Choroid plexus epithelial cell (primary cell): ENCODE data around the gene EGFR.
A peak's percentile ranks its signal among the peaks of the same experiment; 100 is the strongest.

Source experiments
- DNase-seq: peaks from one replicate; pipeline ENCODE4 v3.0.0-alpha.2; 2010; ENCODE audit warnings: low read depth
- H3K4me3 ChIP-seq: 2 replicates; pipeline ENCODE4 v1.5.1; 2011; ENCODE audit warnings: low read depth, mild to moderate bottlenecking, control low read depth, low read length, moderate library complexity
- TF ChIP-seq, protein P1 (sequence below): conservative IDR thresholded peaks from 2 replicates; pipeline ENCODE4 v1.5.1; 2011; ENCODE audit warnings: low read depth, mild to moderate bottlenecking, control low read depth, inconsistent platforms, low read length, moderate library complexity

Gene EGFR

DNA sequence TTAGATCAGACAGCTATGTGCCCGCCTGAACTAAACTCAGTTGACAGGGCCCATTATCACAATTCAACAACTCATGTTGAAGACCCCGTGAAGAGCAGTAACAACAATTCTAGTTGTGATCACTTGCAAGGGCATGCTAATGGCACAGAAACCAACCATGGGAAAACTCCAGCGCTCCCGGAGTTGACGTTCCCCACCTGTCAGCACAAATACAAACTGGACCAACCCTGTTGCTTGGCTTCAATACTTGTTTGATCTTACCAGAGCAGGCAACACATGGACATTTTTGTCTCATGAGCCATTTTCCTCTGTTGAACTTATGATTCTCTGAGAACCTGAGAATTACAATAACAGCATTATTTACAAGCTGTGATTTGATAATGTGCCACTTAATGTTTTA, 227.4 kb downstream of the EGFR start:
- TF ChIP-seq, protein P1, sequence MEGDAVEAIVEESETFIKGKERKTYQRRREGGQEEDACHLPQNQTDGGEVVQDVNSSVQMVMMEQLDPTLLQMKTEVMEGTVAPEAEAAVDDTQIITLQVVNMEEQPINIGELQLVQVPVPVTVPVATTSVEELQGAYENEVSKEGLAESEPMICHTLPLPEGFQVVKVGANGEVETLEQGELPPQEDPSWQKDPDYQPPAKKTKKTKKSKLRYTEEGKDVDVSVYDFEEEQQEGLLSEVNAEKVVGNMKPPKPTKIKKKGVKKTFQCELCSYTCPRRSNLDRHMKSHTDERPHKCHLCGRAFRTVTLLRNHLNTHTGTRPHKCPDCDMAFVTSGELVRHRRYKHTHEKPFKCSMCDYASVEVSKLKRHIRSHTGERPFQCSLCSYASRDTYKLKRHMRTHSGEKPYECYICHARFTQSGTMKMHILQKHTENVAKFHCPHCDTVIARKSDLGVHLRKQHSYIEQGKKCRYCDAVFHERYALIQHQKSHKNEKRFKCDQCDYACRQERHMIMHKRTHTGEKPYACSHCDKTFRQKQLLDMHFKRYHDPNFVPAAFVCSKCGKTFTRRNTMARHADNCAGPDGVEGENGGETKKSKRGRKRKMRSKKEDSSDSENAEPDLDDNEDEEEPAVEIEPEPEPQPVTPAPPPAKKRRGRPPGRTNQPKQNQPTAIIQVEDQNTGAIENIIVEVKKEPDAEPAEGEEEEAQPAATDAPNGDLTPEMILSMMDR: no peak
- no peak overlapping the region for H3K4me3 ChIP-seq
- peak; percentile 65 for DNase-seq

GRCh38 chr7:55247428-55247827, 228.6 kb downstream of the EGFR start:
- H3K4me3 ChIP-seq: no peak overlapping the region
- peak; percentile 48 for DNase-seq
- TF ChIP-seq, protein P1: no peak

DNA sequence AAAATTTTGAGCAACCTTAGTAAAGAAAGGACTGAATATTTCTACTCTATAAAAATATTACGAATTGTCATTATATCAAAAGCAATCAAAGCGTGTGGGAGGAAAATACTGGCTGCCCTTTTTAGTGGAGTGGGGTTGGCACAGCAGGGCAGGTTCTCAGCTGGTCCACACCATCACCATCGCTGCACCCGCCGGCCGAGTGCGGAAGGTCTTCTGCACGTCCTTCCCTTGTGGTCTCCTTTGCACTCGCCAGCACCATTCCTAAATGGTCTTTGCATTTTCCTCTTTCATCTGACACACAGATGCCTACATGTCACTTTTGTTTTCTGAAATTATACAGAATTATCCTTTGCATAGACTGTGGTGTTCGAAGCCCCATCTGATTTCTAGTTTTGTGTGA, 229.7 kb downstream of the EGFR start:
- TF ChIP-seq, protein P1: no peak
- H3K4me3 ChIP-seq: no peak overlapping the region
- DNase-seq: no peak

DNA sequence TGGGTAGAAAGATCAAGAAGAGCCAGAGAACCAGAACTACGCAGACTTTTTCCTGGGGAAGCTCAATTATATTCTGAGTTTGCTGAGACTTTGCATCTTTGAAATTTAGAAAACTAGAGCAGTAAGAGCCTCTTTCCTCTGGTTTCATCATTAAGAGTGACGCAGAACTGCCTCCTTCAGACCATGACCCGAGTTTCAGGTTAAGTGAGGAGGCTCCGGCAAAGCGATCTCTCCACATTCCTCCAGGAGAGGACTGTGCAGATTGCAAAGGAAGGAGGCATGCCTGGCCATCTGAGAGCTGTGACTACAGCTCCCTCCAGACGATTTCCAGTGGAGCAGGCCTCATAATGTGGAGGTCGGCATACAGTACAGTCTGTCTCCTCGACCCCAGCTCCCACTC, 230.5 kb downstream of the EGFR start:
- no peak overlapping the region for H3K4me3 ChIP-seq
- DNase-seq: peak; percentile 76
- TF ChIP-seq, protein P1: no peak

DNA sequence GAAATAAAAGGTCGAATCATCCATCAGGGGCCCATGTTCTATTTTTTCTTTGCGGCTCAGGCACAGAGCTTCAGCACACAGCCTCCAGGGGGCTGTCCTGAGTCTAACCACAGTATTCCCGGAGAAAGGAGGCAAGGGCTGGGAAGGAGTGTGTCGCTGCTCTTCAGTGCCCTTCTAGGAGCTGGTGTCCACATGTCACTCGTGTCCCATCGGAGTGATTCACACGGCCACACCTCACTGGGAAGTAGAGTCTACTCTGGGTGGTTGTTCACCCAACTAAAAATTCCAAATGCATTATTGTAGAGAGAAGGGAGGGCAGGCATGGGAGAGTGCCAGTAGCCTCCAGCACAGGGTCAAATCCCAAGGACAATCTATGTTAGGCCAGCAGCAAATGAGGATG, 231.5 kb downstream of the EGFR start:
- peak; percentile 23 for DNase-seq
- TF ChIP-seq, protein P1: peak; percentile 63

GRCh38 chr7:55251313-55251712, 232.5 kb downstream of the EGFR start:
- TF ChIP-seq, protein P1: no peak
- H3K4me3 ChIP-seq: no peak overlapping the region
- no peak for DNase-seq

More for the DNA sequence above, 231.5 kb downstream of the EGFR start:
- H3K4me3 ChIP-seq: no peak overlapping the region

DNA sequence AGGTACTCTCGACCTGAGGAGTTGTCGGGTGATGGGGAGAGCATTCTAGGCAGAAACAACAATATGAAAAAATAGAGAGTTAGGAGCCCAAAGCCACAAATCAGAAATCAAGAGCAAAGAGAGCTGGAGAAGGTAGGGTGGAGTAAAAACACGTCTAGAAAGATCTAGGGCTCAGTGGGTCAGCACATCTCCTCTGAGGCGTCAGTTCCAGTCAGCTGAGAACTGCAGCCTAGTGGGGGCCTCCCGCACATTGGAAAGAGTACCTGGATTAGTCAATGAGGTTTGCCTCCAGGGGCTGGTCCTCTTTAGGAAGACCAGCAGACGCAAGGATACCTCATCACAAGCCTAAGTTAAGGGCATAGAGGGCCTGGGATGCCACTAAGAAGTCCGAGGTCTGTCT, 233.1 kb downstream of the EGFR start:
- TF ChIP-seq, protein P1: no peak
- no peak overlapping the region for H3K4me3 ChIP-seq
- DNase-seq: no peak
